Activated CD8-positive, alpha-beta T cell treated with anti-CD3 and anti-CD28 coated beads for 36 hours (primary cell): Measurements from ENCODE around the gene USP30. TPM values are rescaled to one million over a fixed set of nuclear protein-coding genes. Genes with fewer than 3 reads are reported as not detected.
A peak's percentile ranks its signal among the peaks of the same experiment; 100 is the strongest.

ENCODE experiments used
- ATAC-seq: fragments of 200-7000 bp; cut with Tn5 transposase; one replicate; pipeline ENCODE4 v1.10.0; 2021; ENCODE audit warnings: mild to moderate bottlenecking, moderate library complexity
- CTCF ChIA-PET: fragments of 350-600 bp; sonication (Branson Sonifier 250); formaldehyde crosslinking; loops from one replicate; lab custom pipeline; 2021; ENCODE audit warnings: antibody characterized with exemption; lab: Charles Lee
- POLR2A ChIA-PET: fragments of 350-600 bp; sonication (Branson Sonifier 250); formaldehyde crosslinking; loops from one replicate; lab custom pipeline; 2021; ENCODE audit warnings: antibody characterized with exemption; lab: Charles Lee
- DNase-seq: peaks from one replicate; pipeline ENCODE4 v3.0.0-alpha.2; 2020
- H3K27ac Mint-ChIP-seq: one replicate; pipeline ENCODE4 v1.8.0; 2021; ENCODE audit warnings: mild to moderate bottlenecking, mixed read lengths
- H3K27me3 Mint-ChIP-seq: one replicate; pipeline ENCODE4 v1.8.0; 2021; ENCODE audit warnings: mixed read lengths
- H3K36me3 Mint-ChIP-seq: one replicate; pipeline ENCODE4 v1.8.0; 2021; ENCODE audit warnings: low read depth, mixed read lengths
- H3K4me1 Mint-ChIP-seq: one replicate; pipeline ENCODE4 v1.8.0; 2021; ENCODE audit warnings: low read depth, mixed read lengths
- H3K4me3 Mint-ChIP-seq: one replicate; pipeline ENCODE4 v1.8.0; 2021; ENCODE audit warnings: mild to moderate bottlenecking, moderate library complexity, mixed read lengths
- H3K9me3 Mint-ChIP-seq: one replicate; pipeline ENCODE4 v1.8.0; 2021; ENCODE audit warnings: mixed read lengths
- CTCF ChIP-seq: fragments of 200-600 bp; IDR thresholded peaks from one replicate; pipeline ENCODE4 v1.8.0; 2022; ENCODE audit warnings: antibody characterized with exemption, mild to moderate bottlenecking
- intact Hi-C: fragments of 100-400 bp; cut with micrococcal nuclease; formaldehyde crosslinking; loops from one replicate; pipeline ENCODE4 v1.10.0; 2022
- total RNA-seq, 2 experiments: library from RNA; stranded (reverse); gene quantifications; one replicate each; pipeline ENCODE4 v1.2.3, GENCODE V29; 2021

USP30 gene
- total RNA-seq, 2 experiments from 2014 or later, result 7.4 to 10.0 TPM

- H3K27me3 Mint-ChIP-seq, result no peaks in the 10 kb centered on the region
- peak; percentile 92 for TF ChIP-seq CTCF
- H3K36me3 Mint-ChIP-seq, result peaks cover 29% of the 10 kb centered on the region
- DNase-seq (peak; percentile 96), ATAC-seq (peak; percentile 73)
- H3K27ac Mint-ChIP-seq, result peak within 1 kb of the TSS; percentile 91
- ChIA-PET CTCF (interaction anchor here (0.6 to 2.3 kb wide), 26 partner anchors 9 to 476 kb away, joined by 3 to 12 read pairs (median 4); partner anchors contain the start of genes ACACB, DAO and USP30), POLR2A (interaction anchor here (0.8 to 2.4 kb wide), 7 partner anchors 9 to 533 kb away, joined by 3 to 7 read pairs (median 4); partner anchors contain the start of genes SART3 and USP30)
- H3K4me3 Mint-ChIP-seq, result peak within 1 kb of the TSS; percentile 81
- intact Hi-C loops, result loop anchor here (2.0 to 10.0 kb wide), 3 partner anchors 40 to 458 kb away; partner anchors contain the start of genes DAO, SELPLG and USP30
- H3K9me3 Mint-ChIP-seq, result no peaks in the 10 kb centered on the region
- H3K4me1 Mint-ChIP-seq, result peaks cover 36% of the 10 kb centered on the region
Observed at GRCh38 chr12:109093022-109093918, 40.9 kb downstream of the USP30 start, which contains the start of gene ALKBH2. Gene ALKBH2, minus strand, starts transcription at chr12:109093472. Its CDS starts 686 bp downstream, at chr12:109092786.

GRCh38 chr12:109097140-109097434, 44.7 kb downstream of the USP30 start:
- peak overlapping the region; percentile 82 for H3K4me3 Mint-ChIP-seq
- DNase-seq (no peak), ATAC-seq (no peak)
- intact Hi-C loops, result loop anchor here (10.0 kb wide), 1 partner anchor 462 kb away; the partner anchor contains the start of gene SELPLG
- CTCF ChIA-PET, result interaction anchor here (3.2 kb wide), 1 partner anchor 15 kb away, joined by 13 read pairs; no protein-coding TSS in a partner anchor
- POLR2A ChIA-PET, result no interaction called here
- H3K4me1 Mint-ChIP-seq, result peaks cover 40% of the 10 kb centered on the region
- no peaks in the 10 kb centered on the region for H3K9me3 Mint-ChIP-seq
- peaks cover 38% of the 10 kb centered on the region for H3K36me3 Mint-ChIP-seq
- peak overlapping the region; percentile 91 for H3K27ac Mint-ChIP-seq
- no peak for TF ChIP-seq CTCF
- H3K27me3 Mint-ChIP-seq, result no peaks in the 10 kb centered on the region

- intact Hi-C loops, result loop anchor here (10.0 kb wide), 1 partner anchor 463 kb away; the partner anchor contains the start of gene SELPLG
Observed at GRCh38 chr12:109097435-109098182, 45.2 kb downstream of the USP30 start, which contains the start of gene UNG. Gene UNG, plus strand, starts transcription at chr12:109097597. Its CDS starts 83 bp downstream, at chr12:109097680.

GRCh38 chr12:109098183-109098604, 45.8 kb downstream of the USP30 start:
- peak overlapping the region; percentile 79 for H3K27ac Mint-ChIP-seq
- POLR2A ChIA-PET, result interaction anchor here (0.7 to 1.7 kb wide), 8 partner anchors 10 to 538 kb away, joined by 3 to 5 read pairs (median 4); no protein-coding TSS in a partner anchor
- intact Hi-C loops, result loop anchor here (10.0 kb wide), 1 partner anchor 463 kb away; the partner anchor contains the start of gene SELPLG

More at GRCh38 chr12:109097435-109098182, 45.2 kb downstream of the USP30 start, which contains the start of gene UNG:
- POLR2A ChIA-PET, result interaction anchor here (1.5 to 1.7 kb wide), 3 partner anchors 11 to 57 kb away, joined by 3 to 4 read pairs (median 4); no protein-coding TSS in a partner anchor
- ATAC-seq (peak; percentile 90), DNase-seq (peak; percentile 98)
- H3K27me3 Mint-ChIP-seq, result no peaks in the 10 kb centered on the region
- peaks cover 38% of the 10 kb centered on the region for H3K36me3 Mint-ChIP-seq
- peak within 1 kb of the TSS; percentile 82 for H3K4me3 Mint-ChIP-seq
- H3K27ac Mint-ChIP-seq, result peak within 1 kb of the TSS; percentile 91
- no peaks in the 10 kb centered on the region for H3K9me3 Mint-ChIP-seq
- CTCF ChIA-PET, result interaction anchor here (3.2 to 3.5 kb wide), 2 partner anchors 14 kb away, joined by 13 to 30 read pairs; no protein-coding TSS in a partner anchor
- no peak for TF ChIP-seq CTCF
- peaks cover 34% of the 10 kb centered on the region for H3K4me1 Mint-ChIP-seq

More at GRCh38 chr12:109098183-109098604, 45.8 kb downstream of the USP30 start:
- Mint-ChIP-seq H3K4me1 (peaks cover 31% of the 10 kb centered on the region), H3K36me3 (peaks cover 37% of the 10 kb centered on the region), H3K9me3 (no peaks in the 10 kb centered on the region), H3K27me3 (no peaks in the 10 kb centered on the region), H3K4me3 (peak overlapping the region; percentile 82)
- peak; percentile 8 for ATAC-seq
- no peak for DNase-seq
- CTCF ChIA-PET, result interaction anchor here (0.7 to 3.5 kb wide), 3 partner anchors 10 to 46 kb away, joined by 3 to 30 read pairs (median 4); partner anchors contain the start of gene USP30
- no peak for TF ChIP-seq CTCF
